WTC11 (cell line): ENCODE data around the gene USP16.

ENCODE experiments used
- CREM ChIP-seq: sonication (generic); formaldehyde crosslinking; IDR thresholded peaks from 2 replicates; pipeline ENCODE4 v1.8.1; 2022; ENCODE audit warnings: mild to moderate bottlenecking, missing genetic modification reagents, moderate library complexity
- ESRRA ChIP-seq: sonication (generic); formaldehyde crosslinking; IDR thresholded peaks from 2 replicates; pipeline ENCODE4 v1.8.1; 2022; ENCODE audit warnings: mild to moderate bottlenecking, missing genetic modification reagents, borderline replicate concordance
- GABPB1 ChIP-seq: sonication (generic); formaldehyde crosslinking; IDR thresholded peaks from 2 replicates; pipeline ENCODE4 v1.8.1; 2023; ENCODE audit warnings: mild to moderate bottlenecking, missing genetic modification reagents
- JUN ChIP-seq: sonication (generic); formaldehyde crosslinking; IDR thresholded peaks from 2 replicates; pipeline ENCODE4 v1.8.0; 2023; ENCODE audit warnings: mild to moderate bottlenecking, missing genetic modification reagents
- SP1 ChIP-seq: sonication (generic); formaldehyde crosslinking; conservative IDR thresholded peaks from 2 replicates; pipeline ENCODE4 v1.8.1; 2022; ENCODE audit warnings: missing genetic modification reagents
- TCF7 ChIP-seq: sonication (generic); formaldehyde crosslinking; IDR thresholded peaks from 2 replicates; pipeline ENCODE4 v1.8.0; 2022; ENCODE audit warnings: mild to moderate bottlenecking, low read depth, missing genetic modification reagents, moderate library complexity
- TEAD4 ChIP-seq: sonication (generic); formaldehyde crosslinking; IDR thresholded peaks from 2 replicates; pipeline ENCODE4 v1.8.0; 2022; ENCODE audit warnings: mild to moderate bottlenecking, missing genetic modification reagents
- ZNF281 ChIP-seq: sonication (generic); formaldehyde crosslinking; IDR thresholded peaks from 2 replicates; pipeline ENCODE4 v1.8.0; 2023; ENCODE audit warnings: mild to moderate bottlenecking, missing genetic modification reagents
- TF ChIP-seq, protein P1 (sequence below): fragments of 200-600 bp; IDR thresholded peaks from 2 replicates; pipeline ENCODE4 v1.8.0; 2022; ENCODE audit warnings: antibody characterized with exemption
- TF ChIP-seq, protein P2 (sequence below): sonication (generic); formaldehyde crosslinking; IDR thresholded peaks from 2 replicates; pipeline ENCODE4 v1.8.1; 2022; ENCODE audit warnings: missing genetic modification reagents, borderline replicate concordance
- TF ChIP-seq, protein P3 (sequence below): sonication (generic); formaldehyde crosslinking; conservative IDR thresholded peaks from 2 replicates; pipeline ENCODE4 v1.8.1; 2022; ENCODE audit warnings: mild to moderate bottlenecking, missing genetic modification reagents
- TF ChIP-seq, protein P4 (sequence below): sonication (generic); formaldehyde crosslinking; IDR thresholded peaks from 2 replicates; pipeline ENCODE4 v1.8.0; 2023; ENCODE audit warnings: missing genetic modification reagents, mild to moderate bottlenecking, borderline replicate concordance
- TF ChIP-seq, protein P5 (sequence below): sonication (generic); formaldehyde crosslinking; IDR thresholded peaks from 2 replicates; pipeline ENCODE4 v1.8.1; 2022; ENCODE audit warnings: low read depth, missing genetic modification reagents, borderline replicate concordance

DNA sequence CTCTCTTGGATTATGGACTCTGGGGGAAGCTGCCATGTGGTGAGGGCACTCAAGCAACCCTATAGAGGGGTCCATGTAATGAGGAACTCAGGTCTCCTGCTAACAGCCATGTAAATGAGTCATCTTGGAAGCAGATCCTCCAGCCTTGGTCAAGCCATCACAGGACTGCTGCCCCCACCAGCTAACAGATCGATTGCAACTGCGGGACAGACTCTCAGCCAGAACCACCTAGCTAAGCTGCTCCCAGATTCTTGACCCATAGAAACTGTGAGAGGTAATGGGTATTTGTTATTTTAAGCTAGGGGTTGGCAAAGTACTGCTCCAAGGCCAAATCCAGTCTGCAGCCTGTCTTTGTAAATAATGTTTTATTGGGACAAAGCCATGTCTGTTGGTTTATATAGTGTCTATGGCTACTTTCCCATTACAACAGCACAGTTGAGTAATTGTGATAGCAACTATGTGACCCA lies 78.4 kb downstream of the USP16 start:
- TF ChIP-seq, protein P1, sequence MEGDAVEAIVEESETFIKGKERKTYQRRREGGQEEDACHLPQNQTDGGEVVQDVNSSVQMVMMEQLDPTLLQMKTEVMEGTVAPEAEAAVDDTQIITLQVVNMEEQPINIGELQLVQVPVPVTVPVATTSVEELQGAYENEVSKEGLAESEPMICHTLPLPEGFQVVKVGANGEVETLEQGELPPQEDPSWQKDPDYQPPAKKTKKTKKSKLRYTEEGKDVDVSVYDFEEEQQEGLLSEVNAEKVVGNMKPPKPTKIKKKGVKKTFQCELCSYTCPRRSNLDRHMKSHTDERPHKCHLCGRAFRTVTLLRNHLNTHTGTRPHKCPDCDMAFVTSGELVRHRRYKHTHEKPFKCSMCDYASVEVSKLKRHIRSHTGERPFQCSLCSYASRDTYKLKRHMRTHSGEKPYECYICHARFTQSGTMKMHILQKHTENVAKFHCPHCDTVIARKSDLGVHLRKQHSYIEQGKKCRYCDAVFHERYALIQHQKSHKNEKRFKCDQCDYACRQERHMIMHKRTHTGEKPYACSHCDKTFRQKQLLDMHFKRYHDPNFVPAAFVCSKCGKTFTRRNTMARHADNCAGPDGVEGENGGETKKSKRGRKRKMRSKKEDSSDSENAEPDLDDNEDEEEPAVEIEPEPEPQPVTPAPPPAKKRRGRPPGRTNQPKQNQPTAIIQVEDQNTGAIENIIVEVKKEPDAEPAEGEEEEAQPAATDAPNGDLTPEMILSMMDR, result no peak
- TF ChIP-seq SP1 (CRISPR knock-in tag) (no peak), TCF7 (no peak), ESRRA (CRISPR knock-in tag) (no peak), ZNF281 (CRISPR knock-in tag) (no peak), CREM (CRISPR knock-in tag) (no peak), JUN (no peak), TEAD4 (CRISPR knock-in tag) (no peak), GABPB1 (no peak)
- TF ChIP-seq, protein P2, sequence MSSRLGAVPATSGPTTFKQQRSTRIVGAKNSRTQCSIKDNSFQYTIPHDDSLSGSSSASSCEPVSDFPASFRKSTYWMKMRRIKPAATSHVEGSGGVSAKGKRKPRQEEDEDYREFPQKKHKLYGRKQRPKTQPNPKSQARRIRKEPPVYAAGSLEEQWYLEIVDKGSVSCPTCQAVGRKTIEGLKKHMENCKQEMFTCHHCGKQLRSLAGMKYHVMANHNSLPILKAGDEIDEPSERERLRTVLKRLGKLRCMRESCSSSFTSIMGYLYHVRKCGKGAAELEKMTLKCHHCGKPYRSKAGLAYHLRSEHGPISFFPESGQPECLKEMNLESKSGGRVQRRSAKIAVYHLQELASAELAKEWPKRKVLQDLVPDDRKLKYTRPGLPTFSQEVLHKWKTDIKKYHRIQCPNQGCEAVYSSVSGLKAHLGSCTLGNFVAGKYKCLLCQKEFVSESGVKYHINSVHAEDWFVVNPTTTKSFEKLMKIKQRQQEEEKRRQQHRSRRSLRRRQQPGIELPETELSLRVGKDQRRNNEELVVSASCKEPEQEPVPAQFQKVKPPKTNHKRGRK (CRISPR knock-in tag), result no peak
- TF ChIP-seq, protein P3, sequence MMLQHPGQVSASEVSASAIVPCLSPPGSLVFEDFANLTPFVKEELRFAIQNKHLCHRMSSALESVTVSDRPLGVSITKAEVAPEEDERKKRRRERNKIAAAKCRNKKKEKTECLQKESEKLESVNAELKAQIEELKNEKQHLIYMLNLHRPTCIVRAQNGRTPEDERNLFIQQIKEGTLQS (CRISPR knock-in tag), result no peak
- TF ChIP-seq, protein P4, sequence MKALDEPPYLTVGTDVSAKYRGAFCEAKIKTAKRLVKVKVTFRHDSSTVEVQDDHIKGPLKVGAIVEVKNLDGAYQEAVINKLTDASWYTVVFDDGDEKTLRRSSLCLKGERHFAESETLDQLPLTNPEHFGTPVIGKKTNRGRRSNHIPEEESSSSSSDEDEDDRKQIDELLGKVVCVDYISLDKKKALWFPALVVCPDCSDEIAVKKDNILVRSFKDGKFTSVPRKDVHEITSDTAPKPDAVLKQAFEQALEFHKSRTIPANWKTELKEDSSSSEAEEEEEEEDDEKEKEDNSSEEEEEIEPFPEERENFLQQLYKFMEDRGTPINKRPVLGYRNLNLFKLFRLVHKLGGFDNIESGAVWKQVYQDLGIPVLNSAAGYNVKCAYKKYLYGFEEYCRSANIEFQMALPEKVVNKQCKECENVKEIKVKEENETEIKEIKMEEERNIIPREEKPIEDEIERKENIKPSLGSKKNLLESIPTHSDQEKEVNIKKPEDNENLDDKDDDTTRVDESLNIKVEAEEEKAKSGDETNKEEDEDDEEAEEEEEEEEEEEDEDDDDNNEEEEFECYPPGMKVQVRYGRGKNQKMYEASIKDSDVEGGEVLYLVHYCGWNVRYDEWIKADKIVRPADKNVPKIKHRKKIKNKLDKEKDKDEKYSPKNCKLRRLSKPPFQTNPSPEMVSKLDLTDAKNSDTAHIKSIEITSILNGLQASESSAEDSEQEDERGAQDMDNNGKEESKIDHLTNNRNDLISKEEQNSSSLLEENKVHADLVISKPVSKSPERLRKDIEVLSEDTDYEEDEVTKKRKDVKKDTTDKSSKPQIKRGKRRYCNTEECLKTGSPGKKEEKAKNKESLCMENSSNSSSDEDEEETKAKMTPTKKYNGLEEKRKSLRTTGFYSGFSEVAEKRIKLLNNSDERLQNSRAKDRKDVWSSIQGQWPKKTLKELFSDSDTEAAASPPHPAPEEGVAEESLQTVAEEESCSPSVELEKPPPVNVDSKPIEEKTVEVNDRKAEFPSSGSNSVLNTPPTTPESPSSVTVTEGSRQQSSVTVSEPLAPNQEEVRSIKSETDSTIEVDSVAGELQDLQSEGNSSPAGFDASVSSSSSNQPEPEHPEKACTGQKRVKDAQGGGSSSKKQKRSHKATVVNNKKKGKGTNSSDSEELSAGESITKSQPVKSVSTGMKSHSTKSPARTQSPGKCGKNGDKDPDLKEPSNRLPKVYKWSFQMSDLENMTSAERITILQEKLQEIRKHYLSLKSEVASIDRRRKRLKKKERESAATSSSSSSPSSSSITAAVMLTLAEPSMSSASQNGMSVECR (CRISPR knock-in tag), result no peak
- TF ChIP-seq, protein P5, sequence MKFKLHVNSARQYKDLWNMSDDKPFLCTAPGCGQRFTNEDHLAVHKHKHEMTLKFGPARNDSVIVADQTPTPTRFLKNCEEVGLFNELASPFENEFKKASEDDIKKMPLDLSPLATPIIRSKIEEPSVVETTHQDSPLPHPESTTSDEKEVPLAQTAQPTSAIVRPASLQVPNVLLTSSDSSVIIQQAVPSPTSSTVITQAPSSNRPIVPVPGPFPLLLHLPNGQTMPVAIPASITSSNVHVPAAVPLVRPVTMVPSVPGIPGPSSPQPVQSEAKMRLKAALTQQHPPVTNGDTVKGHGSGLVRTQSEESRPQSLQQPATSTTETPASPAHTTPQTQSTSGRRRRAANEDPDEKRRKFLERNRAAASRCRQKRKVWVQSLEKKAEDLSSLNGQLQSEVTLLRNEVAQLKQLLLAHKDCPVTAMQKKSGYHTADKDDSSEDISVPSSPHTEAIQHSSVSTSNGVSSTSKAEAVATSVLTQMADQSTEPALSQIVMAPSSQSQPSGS, result no peak
